GM19397 (cell line): ENCODE data around the gene DGCR8.
"Not testable (repeated sequence)": the region's sequence is repeated elsewhere in the genome, so short reads cannot be mapped to it uniquely, and the experiment has no call there.

Experiments
- ATAC-seq: cut with Tn5 transposase; IDR thresholded peaks from one replicate; pipeline ENCODE4 v1.9.1; 2021; ENCODE audit warnings: mild to moderate bottlenecking, moderate library complexity; ENCODE audit not compliant: unreplicated experiment

DGCR8 gene

DNA sequence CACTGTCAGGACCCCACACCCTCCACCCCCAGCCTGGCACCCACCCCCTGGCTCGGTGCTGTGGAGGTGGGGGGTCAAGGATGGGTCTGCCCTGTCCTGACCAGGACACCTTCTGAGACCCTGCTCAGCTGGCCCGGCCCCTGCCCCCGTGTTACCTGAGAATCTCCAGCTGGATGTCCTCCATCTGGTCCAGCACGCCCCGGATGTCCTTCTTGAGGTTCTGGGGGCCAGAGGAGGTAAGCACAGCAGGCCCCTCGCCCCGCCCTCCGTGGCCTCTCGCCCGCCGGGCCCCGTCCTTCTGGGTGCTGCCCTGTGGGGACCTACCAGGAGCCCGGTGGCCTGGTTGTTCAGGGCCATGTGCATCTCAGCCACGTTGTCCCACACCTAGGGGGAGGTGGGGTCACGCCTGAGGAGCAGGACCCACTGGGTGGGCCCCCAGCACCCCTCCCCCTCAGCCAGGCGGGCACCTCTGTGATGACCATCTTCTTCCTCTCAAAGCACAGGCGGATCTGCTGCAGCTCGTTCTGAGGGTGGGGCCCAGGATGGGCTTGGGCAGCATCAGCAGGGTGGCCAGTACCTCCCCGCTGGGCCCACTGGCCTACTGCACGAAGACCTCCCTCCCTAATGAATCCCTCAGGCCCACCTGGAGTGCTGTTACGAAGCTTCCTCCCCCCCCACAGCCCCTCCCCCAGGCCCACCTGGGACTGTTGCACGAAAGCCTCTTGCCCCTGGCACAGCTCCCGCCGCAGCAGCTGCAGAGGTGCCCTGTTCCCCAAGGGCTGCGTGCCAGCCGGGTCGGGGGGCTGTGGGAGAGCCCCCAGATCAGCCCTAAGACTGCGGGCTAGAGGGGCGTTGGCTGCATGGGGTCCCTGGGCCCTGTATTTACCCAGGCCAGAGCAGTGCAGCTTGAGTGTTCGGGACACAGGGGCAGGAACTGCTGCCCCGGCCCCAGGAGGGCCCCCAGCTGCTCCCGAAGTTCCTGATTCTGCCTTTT lies 69.5 kb downstream of the DGCR8 start:
- no peak for ATAC-seq

DNA sequence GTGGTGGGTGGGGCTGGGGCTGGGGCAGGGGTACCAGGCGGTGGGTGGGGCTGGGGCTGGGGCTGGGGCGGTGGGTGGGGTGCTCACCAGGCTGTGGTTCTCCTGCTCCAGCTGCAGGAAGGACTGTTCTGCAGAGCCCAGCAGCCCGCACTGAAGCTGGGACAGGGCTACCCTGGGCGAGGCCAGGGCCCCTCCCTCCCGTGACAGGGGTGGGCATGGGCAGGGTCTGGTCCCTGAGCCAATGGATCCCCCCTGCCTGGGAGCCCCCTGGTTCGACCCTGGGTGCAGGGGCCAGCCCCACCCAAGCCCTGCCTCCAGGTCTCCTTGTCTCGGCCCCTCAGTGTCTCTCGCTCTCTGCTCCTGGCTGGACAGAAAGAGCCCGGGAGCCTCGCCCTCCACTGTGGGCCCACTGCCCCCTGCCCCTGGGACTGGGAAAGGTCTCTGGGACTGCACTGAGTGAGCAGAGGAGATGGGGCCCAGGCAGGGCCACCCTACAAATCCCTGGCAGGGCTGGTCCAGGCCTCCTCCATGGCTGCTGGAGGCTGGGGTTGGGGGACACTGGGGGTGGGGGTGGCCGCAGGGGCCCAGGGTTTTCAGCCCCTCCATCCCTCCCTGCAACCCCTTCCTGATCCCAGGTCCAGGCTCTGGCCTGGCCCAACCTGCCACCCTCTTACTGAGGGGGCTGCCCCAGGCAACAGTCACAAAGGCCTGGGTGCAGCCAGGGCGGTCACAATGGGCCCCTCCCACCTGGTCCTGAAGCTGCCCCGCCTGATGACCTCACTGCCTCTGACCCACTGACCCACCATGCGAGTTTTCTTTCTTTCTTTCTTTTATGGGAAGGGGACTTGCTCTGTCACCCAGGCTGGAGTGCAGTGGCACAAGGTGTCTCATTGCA lies 70.6 kb downstream of the DGCR8 start, which contains the start of gene CCDC188:
CCDC188 (minus strand) TSS at position 675 of the 895 bp plus-strand sequence; CDS start at position 606, 69 bp downstream.
- no peak for ATAC-seq

DNA sequence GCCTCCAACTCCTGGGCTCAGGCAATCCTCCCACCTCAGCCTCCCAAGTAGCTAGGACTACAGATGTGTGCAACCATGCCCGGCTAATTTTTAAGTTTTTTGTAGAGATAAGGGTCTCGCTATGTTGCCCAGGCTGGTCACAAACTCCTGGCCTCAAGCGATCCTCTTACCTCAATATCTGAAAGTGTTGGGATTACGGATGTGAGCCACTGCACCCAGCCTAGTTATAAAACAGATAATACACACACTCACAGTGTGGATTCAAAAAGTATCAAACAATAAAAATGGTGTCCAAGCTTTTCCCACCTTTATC lies 71.2 kb downstream of the DGCR8 start:
- ATAC-seq: no peak

DNA sequence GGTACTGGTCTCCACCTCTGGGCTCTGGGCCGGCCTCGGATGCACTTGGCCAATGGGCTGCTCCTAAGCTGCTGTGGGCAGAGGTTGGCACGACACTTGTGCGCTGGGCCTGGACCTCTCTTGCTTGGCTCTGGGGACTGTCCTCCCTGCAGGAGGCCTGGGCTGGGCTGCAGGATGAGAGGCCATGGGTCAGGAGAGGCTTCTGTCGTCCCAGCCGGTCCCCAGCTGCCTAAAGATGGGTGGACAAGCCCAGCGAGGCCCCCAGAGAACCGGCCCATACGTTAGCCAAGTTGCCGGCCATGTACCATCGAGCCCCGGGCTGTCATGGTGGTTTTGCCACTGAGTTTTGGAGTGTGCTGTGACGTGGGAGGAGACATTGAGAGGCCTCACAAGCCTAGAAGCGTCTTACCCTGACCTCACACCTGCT lies 72.4 kb downstream of the DGCR8 start:
- ATAC-seq: no peak

DNA sequence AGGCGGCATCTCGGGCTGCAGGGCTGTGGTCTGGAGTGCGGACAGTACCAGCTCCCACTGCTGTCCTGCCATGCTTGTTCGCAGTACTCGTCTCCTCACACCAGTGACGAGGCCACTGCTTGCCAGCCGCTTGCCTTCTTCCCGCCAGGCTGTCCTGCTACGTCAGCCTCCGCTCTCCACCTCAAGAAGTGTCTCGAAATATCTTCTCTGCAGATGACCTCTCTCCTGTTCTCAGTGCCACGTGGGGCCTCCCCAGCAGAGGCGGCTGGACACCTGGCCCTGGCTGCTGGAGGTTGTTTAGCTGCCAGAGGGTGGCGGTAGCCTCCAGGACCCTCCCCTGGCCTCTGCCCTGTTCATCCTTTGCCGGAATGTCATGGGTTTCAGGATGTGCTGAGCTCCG lies 73.9 kb downstream of the DGCR8 start:
- no peak for ATAC-seq

DNA sequence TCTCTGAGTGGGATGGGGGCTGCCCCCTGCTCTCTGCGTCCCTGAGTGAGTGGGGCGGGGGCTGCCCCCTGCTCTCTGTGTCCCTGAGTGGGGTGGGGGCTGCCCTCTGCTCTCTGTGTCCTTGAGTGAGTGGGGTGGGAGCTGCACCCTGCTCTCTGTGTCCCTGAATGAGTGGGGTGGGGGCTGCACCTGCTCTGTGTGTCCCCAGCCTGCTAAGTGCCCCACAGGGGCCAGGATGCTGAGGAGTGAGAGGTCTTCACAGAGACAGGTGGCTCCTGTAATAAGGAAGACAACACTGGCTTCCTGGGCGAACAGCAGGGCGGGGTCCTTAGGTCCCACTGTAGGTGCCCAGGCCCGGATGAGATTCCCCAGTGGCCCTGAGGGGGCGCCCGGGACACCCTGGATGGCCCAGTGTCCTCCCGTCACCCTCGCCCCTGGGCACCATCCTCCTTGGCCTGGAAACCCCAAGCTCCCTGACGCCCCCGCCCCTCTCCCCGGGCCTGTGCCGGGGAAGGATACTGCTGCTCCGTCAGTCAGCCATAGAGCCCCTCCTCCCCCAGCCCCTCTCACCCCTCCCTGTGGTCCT lies 74.7 kb downstream of the DGCR8 start:
- no peak for ATAC-seq

DNA sequence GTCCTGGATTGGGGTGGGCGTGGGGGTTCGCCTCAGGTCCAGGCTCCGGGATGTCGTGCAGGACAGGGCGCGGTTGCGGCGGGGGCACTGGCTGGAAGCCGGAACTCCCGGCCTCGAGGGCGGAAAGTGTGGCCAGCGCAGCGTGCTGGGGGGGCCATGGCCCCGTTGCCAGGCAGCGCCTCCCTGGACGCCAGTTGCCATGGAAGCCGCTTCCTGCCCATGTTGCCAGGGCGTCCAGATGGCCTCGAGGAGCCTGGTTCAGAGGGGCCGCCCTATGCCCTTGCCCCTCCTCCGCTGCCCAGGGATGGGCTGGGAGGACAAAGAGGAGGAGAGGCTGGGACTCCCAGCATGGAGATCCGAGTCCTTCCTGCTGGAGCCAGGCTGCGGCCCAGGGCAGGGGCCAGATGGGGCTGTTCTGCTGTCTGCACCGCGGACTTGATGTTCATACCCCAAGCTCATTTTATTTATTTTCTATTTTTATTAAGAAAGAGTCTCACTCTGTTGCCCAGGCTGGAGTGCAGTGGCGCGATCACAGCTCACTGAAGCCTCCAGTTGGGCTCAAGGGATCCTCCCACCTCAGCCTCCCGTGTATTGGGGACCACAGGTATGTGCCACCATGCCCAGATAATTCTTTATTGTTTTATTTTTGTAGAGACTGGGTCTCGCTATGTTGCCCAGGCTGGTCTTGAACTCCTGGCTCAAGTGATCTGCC lies 75.4 kb downstream of the DGCR8 start:
- ATAC-seq: no peak

DNA sequence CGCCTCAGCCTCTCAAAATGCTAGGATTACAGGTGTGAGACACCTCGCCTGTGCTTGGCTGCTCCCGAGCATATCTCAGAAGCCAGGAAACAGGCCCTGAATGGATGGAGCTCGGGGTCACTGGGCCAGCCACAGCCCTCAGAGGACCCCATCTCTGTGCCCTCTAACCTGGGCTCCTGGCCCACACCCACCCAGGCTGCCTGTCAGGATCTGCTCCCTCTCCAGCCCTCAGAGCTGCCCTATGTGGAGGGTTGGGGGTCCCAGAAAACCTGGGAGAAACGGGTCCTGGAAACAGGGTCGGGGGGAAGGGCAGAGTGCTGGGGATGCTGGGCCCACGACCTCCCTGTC lies 76.0 kb downstream of the DGCR8 start:
- no peak for ATAC-seq

DNA sequence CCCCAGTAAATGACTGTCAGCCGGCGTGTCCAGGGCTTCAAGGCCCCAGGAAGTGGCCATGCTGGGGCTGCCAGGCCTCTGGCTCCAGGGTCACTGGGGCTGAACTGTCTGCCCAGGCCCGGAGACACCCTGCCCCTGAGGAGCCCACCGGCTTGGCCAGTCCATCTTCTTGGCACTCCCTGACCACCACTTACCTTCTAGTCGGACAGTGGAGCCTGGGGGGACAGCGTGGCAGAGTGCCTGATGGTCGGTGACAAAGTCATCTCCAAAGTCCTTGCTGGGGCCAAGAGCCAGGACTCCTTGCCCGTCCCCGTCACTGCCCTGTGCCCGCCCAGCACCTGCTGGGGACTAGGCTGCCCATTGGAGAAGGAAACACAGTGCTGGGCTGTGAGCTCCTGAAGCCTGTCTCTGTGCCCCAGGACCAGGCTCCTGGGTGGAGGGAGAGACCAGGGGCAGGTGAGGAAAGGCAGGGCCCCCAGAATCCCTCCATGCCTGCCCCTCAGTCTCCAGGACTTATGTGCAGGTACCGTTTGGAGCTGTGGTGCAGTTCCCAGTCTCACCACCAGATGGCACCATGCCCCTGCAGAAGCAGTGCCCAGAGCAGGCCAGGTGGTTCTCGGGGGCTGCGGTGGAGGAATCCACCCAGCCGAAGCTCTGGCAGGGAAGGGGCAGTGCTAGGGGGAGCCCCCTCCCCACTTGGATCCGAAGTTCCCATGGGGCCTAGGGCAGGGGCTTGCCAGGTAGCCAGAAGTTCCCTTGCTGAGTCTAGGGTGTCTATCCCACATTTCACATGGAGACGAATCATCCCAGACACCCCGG lies 76.8 kb downstream of the DGCR8 start:
- no peak for ATAC-seq

DNA sequence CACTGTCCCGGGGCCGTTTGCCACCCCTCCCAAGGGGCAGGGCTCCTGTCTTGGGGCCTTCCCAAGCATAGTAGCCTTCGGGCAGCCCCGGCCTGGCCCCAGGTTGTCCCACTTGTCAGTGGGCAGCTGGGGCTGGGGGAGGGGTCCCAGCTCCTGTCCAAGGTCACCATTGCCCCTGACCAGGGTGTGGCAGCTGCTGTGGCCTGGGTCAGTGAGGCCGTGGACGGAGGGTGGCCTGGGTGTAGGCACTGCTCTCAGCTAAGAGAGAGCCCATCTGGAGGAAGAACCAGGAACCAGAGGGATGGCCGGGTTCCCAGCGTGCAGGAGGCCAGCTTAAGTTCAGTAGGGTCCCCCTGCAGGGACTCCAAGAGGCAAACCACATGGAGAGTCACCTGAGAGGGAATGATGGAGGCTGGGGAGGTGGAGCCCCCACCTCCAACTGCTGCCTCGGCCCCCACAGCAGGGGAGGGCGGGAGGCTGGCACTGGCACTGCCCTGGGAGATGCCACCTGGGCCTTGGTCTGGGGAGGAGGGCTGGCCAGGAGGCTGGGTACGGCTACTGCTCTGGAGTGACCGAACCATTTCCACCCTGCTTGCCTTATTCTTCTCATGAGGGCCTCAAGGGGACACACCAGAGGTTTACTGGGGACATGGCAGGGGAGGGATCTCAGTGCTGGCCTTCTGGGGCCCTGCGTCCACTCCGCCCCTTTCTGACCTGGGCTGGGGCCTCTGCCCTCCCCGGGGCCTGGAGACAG lies 77.6 kb downstream of the DGCR8 start:
- no peak for ATAC-seq

DNA sequence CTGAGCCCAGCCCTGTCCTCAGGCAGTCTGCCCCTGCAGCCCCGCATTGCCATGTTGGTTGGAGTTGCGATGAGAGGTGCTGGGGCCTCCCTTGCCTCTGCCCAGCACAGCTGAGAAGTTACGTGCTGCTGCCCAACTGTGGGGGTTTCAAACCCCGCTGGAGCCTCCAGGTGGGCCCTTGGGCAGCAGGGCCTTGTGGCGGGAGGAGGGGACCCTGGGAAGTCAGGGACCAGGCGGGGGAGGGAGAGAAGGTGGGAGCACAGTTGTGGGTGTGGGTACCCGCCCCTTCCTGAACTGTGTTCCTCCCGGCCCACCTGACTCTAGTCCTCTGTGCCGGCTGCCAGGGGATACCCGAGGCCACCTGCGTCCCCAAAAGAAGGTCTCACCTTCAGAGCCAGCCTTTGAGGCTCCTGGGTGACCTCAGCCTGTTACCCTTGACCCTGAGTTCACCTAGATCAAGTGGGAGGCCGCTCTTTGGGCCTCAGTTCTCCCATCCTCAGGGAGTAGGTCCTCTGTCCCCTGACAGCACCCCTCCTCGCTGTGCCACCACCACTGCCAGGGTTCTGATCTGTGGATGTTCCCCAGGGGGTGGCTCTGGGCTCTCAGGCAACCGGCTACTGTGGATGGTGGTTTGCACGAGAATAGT lies 78.5 kb downstream of the DGCR8 start:
- ATAC-seq: no peak

DNA sequence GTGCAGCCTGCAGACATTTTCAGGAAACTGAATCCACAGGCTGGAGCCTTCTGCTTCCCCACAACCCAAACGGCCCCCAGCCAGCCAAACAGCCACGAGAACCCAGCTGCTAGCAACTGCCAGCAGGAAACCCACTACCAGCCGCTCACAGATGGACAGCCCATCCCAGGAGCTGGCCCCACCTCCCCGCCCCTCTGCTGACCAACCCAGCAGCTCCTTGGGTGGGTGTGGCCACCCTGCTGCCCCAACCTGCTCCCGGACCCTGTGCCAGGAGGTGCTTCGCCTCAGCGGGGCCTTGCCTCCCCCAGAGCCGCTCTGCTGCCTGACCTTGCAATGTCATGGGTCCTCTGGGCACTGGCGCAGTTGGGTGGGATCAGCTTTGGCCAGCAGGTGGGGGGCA lies 79.0 kb downstream of the DGCR8 start:
- ATAC-seq: no peak

DNA sequence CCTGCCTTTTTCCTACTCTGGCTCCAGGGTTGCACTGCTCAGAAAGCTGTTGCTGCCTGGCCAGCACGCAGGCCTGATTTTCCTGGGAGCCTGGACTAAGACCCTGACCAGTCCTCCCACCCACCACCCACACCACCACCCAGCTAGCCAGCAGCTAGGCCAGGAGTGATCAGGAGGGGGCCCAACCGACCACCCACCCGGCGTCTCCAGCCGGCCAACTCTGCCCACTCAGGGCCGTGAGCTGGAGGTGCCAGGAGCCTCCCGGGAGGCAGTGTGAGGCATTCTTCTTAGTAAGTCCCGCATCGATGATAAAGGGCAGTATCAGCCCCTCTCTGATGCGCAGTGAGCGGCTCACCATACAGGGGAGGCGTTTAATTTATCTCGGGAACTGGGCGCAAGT lies 79.5 kb downstream of the DGCR8 start:
- not testable (repeated sequence) for ATAC-seq

DNA sequence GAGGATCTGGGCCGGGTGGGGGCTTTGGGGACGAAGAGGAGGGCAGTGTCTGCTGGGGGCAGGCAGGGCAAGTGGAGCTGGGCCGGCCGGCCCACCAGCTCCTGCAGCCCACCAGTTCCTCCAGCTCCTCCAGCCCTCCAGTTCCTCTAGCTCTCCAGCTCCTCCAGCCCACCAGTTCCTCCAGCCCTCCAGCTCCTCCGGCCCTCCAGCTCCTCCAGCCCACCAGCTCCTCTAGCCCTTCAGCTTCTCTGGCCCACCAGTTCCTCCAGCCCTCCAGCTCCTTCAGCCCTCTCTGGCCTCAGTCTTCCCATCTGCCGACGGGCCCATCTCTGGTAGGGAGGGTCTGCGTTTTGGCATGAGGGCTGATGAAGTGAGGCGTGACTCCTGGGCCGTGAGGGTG lies 80.0 kb downstream of the DGCR8 start:
- ATAC-seq: no peak
